ENCODE measurements around the gene GGT6. TPM values are rescaled to one million over a fixed set of nuclear protein-coding genes. Genes with fewer than 3 reads are reported as not detected.

Gene GGT6
- polyA plus RNA-seq, 1 of the 3 experiments (the other 2 are of a cell fraction), result not detected

DNA sequence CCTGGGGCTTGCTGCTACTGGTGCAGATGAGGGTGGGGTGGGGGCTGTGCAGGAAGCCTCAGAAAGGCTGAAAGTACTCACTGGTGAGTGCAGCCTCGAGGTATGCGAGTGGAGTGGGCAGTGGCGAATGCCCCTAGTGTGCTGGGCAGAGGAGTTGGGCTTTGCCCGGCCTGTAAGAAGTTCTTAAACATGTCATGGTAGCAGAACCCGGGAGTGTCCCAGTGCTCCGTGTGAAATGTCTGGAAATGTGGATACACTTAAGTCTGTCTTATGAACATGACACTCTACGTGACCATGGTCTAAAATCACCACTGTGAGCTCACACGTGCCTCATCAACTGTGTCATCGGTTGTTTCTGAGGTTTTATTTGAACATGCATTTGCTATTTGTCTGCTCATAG, 25.7 kb upstream of the GGT6 start:
- Histone ChIP-seq H3K9me2 (no peaks in the 10 kb centered on the region), H3K4me2 (no peak overlapping the region), H3K79me2 (ENCODE audit: insufficient read depth) (no peaks in the 10 kb centered on the region), H3K36me3 (replicated peaks in 1 of 2; ENCODE audit: control insufficient read depth in 1 of 2, insufficient read depth in 2 of 2, low read length in 1 of 2) (no peaks in the 10 kb centered on the region), H4K20me1 (ENCODE audit: insufficient read depth) (no peaks in the 10 kb centered on the region), H3K27me3 (ENCODE audit: insufficient read depth) (peaks cover 72% of the 10 kb centered on the region), H3K9me3 (no peaks in the 10 kb centered on the region), H3K4me1 (ENCODE audit: control insufficient read depth in 1 of 2, insufficient read depth in 2 of 2, low read depth in 1 of 2, low read length in 1 of 2) (peaks cover 0 to 27% of the 10 kb centered on the region in 2 experiments; a peak in 1 of 4 replicates), H3K9ac (no peak overlapping the region), H3K4me3 (ENCODE audit: low read depth in 2 of 2, low read length in 1 of 2) (no peak overlapping the region), H3K27ac (ENCODE audit: low read depth in 2 of 2, low read length in 1 of 2) (no peak overlapping the region), H3F3A (replicated peaks; ENCODE audit: insufficient read depth) (no peaks in the 10 kb centered on the region), H2AFZ (ENCODE audit: low read depth) (no peak overlapping the region)
- no peak for TF ChIP-seq SIN3A (IDR thresholded peaks at IDR 0.05; ENCODE audit: borderline replicate concordance, low read depth, low read length)
- TF ChIP-seq, protein P1, sequence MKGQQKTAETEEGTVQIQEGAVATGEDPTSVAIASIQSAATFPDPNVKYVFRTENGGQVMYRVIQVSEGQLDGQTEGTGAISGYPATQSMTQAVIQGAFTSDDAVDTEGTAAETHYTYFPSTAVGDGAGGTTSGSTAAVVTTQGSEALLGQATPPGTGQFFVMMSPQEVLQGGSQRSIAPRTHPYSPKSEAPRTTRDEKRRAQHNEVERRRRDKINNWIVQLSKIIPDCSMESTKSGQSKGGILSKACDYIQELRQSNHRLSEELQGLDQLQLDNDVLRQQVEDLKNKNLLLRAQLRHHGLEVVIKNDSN (IDR thresholded peaks at IDR 0.05; ENCODE audit: borderline replicate concordance, low read depth), result no peak
- TF ChIP-seq, protein P2, sequence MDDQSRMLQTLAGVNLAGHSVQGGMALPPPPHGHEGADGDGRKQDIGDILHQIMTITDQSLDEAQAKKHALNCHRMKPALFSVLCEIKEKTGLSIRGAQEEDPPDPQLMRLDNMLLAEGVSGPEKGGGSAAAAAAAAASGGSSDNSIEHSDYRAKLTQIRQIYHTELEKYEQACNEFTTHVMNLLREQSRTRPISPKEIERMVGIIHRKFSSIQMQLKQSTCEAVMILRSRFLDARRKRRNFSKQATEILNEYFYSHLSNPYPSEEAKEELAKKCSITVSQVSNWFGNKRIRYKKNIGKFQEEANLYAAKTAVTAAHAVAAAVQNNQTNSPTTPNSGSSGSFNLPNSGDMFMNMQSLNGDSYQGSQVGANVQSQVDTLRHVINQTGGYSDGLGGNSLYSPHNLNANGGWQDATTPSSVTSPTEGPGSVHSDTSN (IDR thresholded peaks at IDR 0.05), result no peak
- 77% methylated on average over 9 of the region's 9 CpGs for WGBS (ENCODE audit: low lambda C conversion rate)
- POLR2A ChIA-PET, result no interaction called here
- DNase-seq, result no peak
- CTCF ChIA-PET, result interaction anchor here (0.7 to 9.7 kb wide), 3 partner anchors 20 to 94 kb away, joined by 3 to 75 read pairs (median 22); no protein-coding TSS in a partner anchor

DNA sequence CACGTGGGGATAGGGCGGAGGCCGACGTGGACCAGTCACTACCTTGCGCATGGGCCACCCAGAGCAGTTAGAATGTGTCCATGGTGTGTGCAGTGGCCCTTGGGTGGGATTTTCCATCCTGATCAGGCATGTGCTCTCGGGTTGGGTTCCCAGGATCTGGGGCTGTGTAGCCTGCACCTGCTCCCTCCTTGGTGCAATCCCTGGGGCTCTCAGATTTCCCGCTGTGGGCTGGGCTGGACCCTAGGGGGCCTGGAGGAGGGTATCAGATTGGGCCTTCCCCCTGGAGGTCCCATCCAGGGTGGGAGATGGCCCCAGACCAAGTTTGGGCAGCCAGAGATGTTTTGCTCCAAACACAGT, 25.2 kb upstream of the GGT6 start:
- Histone ChIP-seq H3K4me1 (ENCODE audit: control insufficient read depth in 1 of 2, insufficient read depth in 2 of 2, low read depth in 1 of 2, low read length in 1 of 2) (peaks cover 0 to 27% of the 10 kb centered on the region in 2 experiments; a peak in 1 of 4 replicates), H3K9me3 (no peaks in the 10 kb centered on the region), H2AFZ (ENCODE audit: low read depth) (no peak overlapping the region), H3K27ac (ENCODE audit: low read depth in 2 of 2, low read length in 1 of 2) (no peak overlapping the region), H3K9me2 (no peaks in the 10 kb centered on the region), H3K4me2 (no peak overlapping the region), H3K4me3 (ENCODE audit: low read depth in 2 of 2, low read length in 1 of 2) (no peak overlapping the region), H3K9ac (no peak overlapping the region), H3F3A (replicated peaks; ENCODE audit: insufficient read depth) (no peaks in the 10 kb centered on the region), H3K36me3 (replicated peaks in 1 of 2; ENCODE audit: control insufficient read depth in 1 of 2, insufficient read depth in 2 of 2, low read length in 1 of 2) (no peaks in the 10 kb centered on the region), H3K79me2 (ENCODE audit: insufficient read depth) (no peaks in the 10 kb centered on the region), H4K20me1 (ENCODE audit: insufficient read depth) (no peaks in the 10 kb centered on the region), H3K27me3 (ENCODE audit: insufficient read depth) (peaks cover 68% of the 10 kb centered on the region)
- ChIA-PET CTCF (interaction anchor here (2.3 to 9.7 kb wide), 4 partner anchors 18 to 40 kb away, joined by 8 to 75 read pairs (median 48); no protein-coding TSS in a partner anchor), POLR2A (no interaction called here)
- WGBS (ENCODE audit: low lambda C conversion rate), result no CpG with 5 or more reads among the region's 7 CpGs
- DNase-seq, result no peak
- TF ChIP-seq EP300 (IDR thresholded peaks at IDR 0.05; ENCODE audit: borderline replicate concordance in 1 of 2, low read depth in 1 of 2, low read length in 1 of 2) (no peak), RCOR1 (IDR thresholded peaks at IDR 0.05; ENCODE audit: low read length) (no peak), CHD2 (IDR thresholded peaks at IDR 0.05; ENCODE audit: low read length, partially characterized antibody) (no peak), NRF1 (IDR thresholded peaks at IDR 0.05; ENCODE audit: low read depth, low read length) (no peak), RXRA (IDR thresholded peaks at IDR 0.05; ENCODE audit: borderline replicate concordance, low read depth) (no peak), SIN3A (IDR thresholded peaks at IDR 0.05; ENCODE audit: borderline replicate concordance, low read depth, low read length) (no peak)
- TF ChIP-seq, protein P3, sequence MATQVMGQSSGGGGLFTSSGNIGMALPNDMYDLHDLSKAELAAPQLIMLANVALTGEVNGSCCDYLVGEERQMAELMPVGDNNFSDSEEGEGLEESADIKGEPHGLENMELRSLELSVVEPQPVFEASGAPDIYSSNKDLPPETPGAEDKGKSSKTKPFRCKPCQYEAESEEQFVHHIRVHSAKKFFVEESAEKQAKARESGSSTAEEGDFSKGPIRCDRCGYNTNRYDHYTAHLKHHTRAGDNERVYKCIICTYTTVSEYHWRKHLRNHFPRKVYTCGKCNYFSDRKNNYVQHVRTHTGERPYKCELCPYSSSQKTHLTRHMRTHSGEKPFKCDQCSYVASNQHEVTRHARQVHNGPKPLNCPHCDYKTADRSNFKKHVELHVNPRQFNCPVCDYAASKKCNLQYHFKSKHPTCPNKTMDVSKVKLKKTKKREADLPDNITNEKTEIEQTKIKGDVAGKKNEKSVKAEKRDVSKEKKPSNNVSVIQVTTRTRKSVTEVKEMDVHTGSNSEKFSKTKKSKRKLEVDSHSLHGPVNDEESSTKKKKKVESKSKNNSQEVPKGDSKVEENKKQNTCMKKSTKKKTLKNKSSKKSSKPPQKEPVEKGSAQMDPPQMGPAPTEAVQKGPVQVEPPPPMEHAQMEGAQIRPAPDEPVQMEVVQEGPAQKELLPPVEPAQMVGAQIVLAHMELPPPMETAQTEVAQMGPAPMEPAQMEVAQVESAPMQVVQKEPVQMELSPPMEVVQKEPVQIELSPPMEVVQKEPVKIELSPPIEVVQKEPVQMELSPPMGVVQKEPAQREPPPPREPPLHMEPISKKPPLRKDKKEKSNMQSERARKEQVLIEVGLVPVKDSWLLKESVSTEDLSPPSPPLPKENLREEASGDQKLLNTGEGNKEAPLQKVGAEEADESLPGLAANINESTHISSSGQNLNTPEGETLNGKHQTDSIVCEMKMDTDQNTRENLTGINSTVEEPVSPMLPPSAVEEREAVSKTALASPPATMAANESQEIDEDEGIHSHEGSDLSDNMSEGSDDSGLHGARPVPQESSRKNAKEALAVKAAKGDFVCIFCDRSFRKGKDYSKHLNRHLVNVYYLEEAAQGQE (IDR thresholded peaks at IDR 0.05; ENCODE audit: low read depth, low read length), result no peak
- TF ChIP-seq, protein P2 (IDR thresholded peaks at IDR 0.05), result no peak
- TF ChIP-seq, protein P4, sequence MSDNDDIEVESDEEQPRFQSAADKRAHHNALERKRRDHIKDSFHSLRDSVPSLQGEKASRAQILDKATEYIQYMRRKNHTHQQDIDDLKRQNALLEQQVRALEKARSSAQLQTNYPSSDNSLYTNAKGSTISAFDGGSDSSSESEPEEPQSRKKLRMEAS (IDR thresholded peaks at IDR 0.05; ENCODE audit: low read depth), result no peak

All from SK-N-SH (cell line).